Ishikawa (cell line): ENCODE results near the gene ABCA9.

Experiments
- CEBPB ChIP-seq: IDR thresholded peaks from 2 replicates; pipeline ENCODE4 v1.6.1; 2012
- CREB1 ChIP-seq: IDR thresholded peaks from 2 replicates; pipeline ENCODE4 v1.6.1; 2012; ENCODE audit warnings: low read depth
- EGR1 ChIP-seq: IDR thresholded peaks from 2 replicates; pipeline ENCODE4 v1.6.1; 2012
- EP300 ChIP-seq: IDR thresholded peaks from 2 replicates; pipeline ENCODE4 v1.6.1; 2012; ENCODE audit warnings: borderline replicate concordance
- FOXM1 ChIP-seq: IDR thresholded peaks from 2 replicates; pipeline ENCODE4 v1.6.1; 2012; ENCODE audit warnings: low read depth, borderline replicate concordance
- NFIC ChIP-seq: IDR thresholded peaks from 2 replicates; pipeline ENCODE4 v1.6.1; 2012
- RAD21 ChIP-seq: IDR thresholded peaks from 2 replicates; pipeline ENCODE4 v1.6.1; 2012; ENCODE audit warnings: low read depth
- TAF1 ChIP-seq: IDR thresholded peaks from 2 replicates; pipeline ENCODE4 v1.6.1; 2012; ENCODE audit warnings: low read depth, mild to moderate bottlenecking
- TEAD4 ChIP-seq: IDR thresholded peaks from 2 replicates; pipeline ENCODE4 v1.6.1; 2012
- YY1 ChIP-seq: IDR thresholded peaks from 2 replicates; pipeline ENCODE4 v1.6.1; 2012; ENCODE audit warnings: low read depth
- ZBTB7A ChIP-seq: IDR thresholded peaks from 2 replicates; pipeline ENCODE4 v1.6.1; 2012; ENCODE audit warnings: low read depth
- TF ChIP-seq, protein P1 (sequence below): IDR thresholded peaks from 2 replicates; pipeline ENCODE4 v1.6.1; 2012
- TF ChIP-seq, protein P2 (sequence below): IDR thresholded peaks from 2 replicates; pipeline ENCODE4 v1.6.1; 2012; ENCODE audit warnings: low read depth, mild to moderate bottlenecking

- TF ChIP-seq CEBPB (no peak), EP300 (no peak), ZBTB7A (no peak), CREB1 (no peak), NFIC (no peak), RAD21 (no peak), TAF1 (no peak), TEAD4 (no peak), YY1 (no peak), FOXM1 (no peak), EGR1 (no peak)
- TF ChIP-seq, protein P1, sequence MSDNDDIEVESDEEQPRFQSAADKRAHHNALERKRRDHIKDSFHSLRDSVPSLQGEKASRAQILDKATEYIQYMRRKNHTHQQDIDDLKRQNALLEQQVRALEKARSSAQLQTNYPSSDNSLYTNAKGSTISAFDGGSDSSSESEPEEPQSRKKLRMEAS, result no peak
- TF ChIP-seq, protein P2, sequence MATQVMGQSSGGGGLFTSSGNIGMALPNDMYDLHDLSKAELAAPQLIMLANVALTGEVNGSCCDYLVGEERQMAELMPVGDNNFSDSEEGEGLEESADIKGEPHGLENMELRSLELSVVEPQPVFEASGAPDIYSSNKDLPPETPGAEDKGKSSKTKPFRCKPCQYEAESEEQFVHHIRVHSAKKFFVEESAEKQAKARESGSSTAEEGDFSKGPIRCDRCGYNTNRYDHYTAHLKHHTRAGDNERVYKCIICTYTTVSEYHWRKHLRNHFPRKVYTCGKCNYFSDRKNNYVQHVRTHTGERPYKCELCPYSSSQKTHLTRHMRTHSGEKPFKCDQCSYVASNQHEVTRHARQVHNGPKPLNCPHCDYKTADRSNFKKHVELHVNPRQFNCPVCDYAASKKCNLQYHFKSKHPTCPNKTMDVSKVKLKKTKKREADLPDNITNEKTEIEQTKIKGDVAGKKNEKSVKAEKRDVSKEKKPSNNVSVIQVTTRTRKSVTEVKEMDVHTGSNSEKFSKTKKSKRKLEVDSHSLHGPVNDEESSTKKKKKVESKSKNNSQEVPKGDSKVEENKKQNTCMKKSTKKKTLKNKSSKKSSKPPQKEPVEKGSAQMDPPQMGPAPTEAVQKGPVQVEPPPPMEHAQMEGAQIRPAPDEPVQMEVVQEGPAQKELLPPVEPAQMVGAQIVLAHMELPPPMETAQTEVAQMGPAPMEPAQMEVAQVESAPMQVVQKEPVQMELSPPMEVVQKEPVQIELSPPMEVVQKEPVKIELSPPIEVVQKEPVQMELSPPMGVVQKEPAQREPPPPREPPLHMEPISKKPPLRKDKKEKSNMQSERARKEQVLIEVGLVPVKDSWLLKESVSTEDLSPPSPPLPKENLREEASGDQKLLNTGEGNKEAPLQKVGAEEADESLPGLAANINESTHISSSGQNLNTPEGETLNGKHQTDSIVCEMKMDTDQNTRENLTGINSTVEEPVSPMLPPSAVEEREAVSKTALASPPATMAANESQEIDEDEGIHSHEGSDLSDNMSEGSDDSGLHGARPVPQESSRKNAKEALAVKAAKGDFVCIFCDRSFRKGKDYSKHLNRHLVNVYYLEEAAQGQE, result no peak
Measured at GRCh38 chr17:69058165-69058564, 2.6 kb downstream of the ABCA9 start.
